Stimulated activated CD8-positive, alpha-beta memory T cell treated with anti-CD3 and anti-CD28 coated beads, Interleukin-2, amount 100 ng/mL, for 48 hours (primary cell): ENCODE measurements around the gene IFI6.

Source experiments
- DNase-seq, 2 donors: peaks; one replicate each; pipeline ENCODE4 v3.0.0-alpha.2; 2020; ENCODE audit warnings: low read depth in 2 of 2

IFI6 gene

GRCh38 chr1:27672750-27673112 lies 739 bp upstream of the IFI6 start:
- DNase-seq: no peak

GRCh38 chr1:27669876-27670275 lies 2.1 kb downstream of the IFI6 start:
- DNase-seq: no peak

- DNase-seq: peak; percentile 81 to 86
These were observed 2.9 kb downstream of the IFI6 start for GRCh38 chr1:27668808-27669723.

GRCh38 chr1:27668121-27668807 lies 3.7 kb downstream of the IFI6 start:
- DNase-seq: no peak

GRCh38 chr1:27666791-27667254 lies 5.2 kb downstream of the IFI6 start:
- DNase-seq: no peak

- no peak for DNase-seq
These were observed 5.7 kb downstream of the IFI6 start for GRCh38 chr1:27666294-27666693.

GRCh38 chr1:27665016-27665651 lies 6.9 kb downstream of the IFI6 start:
- DNase-seq: no peak

GRCh38 chr1:27664291-27664690 lies 7.7 kb downstream of the IFI6 start:
- no peak for DNase-seq

GRCh38 chr1:27662707-27663393 lies 9.1 kb downstream of the IFI6 start:
- peak; percentile 76 to 85 for DNase-seq

GRCh38 chr1:27662261-27662660 lies 9.7 kb downstream of the IFI6 start:
- DNase-seq: no peak

GRCh38 chr1:27661412-27662075 lies 10.4 kb downstream of the IFI6 start:
- no peak for DNase-seq

GRCh38 chr1:27660300-27660835 lies 11.6 kb downstream of the IFI6 start:
- no peak for DNase-seq

GRCh38 chr1:27659497-27660299 lies 12.3 kb downstream of the IFI6 start:
- peak; percentile 85 to 88 for DNase-seq

GRCh38 chr1:27658951-27659496 lies 13.0 kb downstream of the IFI6 start:
- DNase-seq: peak; percentile 25 to 31

GRCh38 chr1:27656157-27656893 lies 15.7 kb downstream of the IFI6 start:
- no peak for DNase-seq

- no peak for DNase-seq
These were observed 16.6 kb downstream of the IFI6 start for GRCh38 chr1:27655151-27655937.

GRCh38 chr1:27652111-27652864 lies 19.7 kb downstream of the IFI6 start:
- no peak for DNase-seq
